Large intestine (tissue), 3 donors: Measurements from ENCODE around the gene PDGFA. TPM values are rescaled to one million over a fixed set of nuclear protein-coding genes. Genes with fewer than 3 reads are reported as not detected.

Experiments used
- DNase-seq, 2 donors: peaks; one replicate each; pipeline versions ENCODE4 v3.0.0 to v3.0.0-alpha.2; 2013
- H3K27ac ChIP-seq: one replicate; pipeline ENCODE4 v1.5.1; 2013; ENCODE audit warnings: low read length
- H3K27me3 ChIP-seq: 2 replicates; pipeline ENCODE4 v1.6.1; 2013; ENCODE audit warnings: low read length; ENCODE audit not compliant: control insufficient read depth, insufficient read depth
- H3K36me3 ChIP-seq: 2 replicates; pipeline ENCODE4 v1.6.1; 2013; ENCODE audit warnings: low read length; ENCODE audit not compliant: control insufficient read depth, insufficient read depth
- H3K4me1 ChIP-seq: one replicate; pipeline ENCODE4 v1.6.1; 2013; ENCODE audit warnings: low read length; ENCODE audit not compliant: control insufficient read depth, insufficient read depth
- H3K4me3 ChIP-seq: one replicate; pipeline ENCODE4 v1.5.1; 2013; ENCODE audit warnings: low read length
- H3K9me3 ChIP-seq: one replicate; pipeline ENCODE4 v1.6.1; 2013; ENCODE audit warnings: mild to moderate bottlenecking, low read depth, low read length, moderate library complexity; ENCODE audit not compliant: control insufficient read depth
- WGBS: methylation state at CpG from one replicate; pipeline ENCODE4 v1.1.5; 2013; ENCODE audit warnings: low lambda C conversion rate; ENCODE audit not compliant: insufficient coverage; 5-methylcytosine and 5-hydroxymethylcytosine counted together
- polyA plus RNA-seq: library from polyadenylated mRNA; unstranded; fragments of 120-200 nt; gene quantifications from one replicate; pipeline ENCODE4 v1.2.1, GENCODE V29; 2013

PDGFA gene
- polyA plus RNA-seq, 1 donor, result 104 TPM

DNA sequence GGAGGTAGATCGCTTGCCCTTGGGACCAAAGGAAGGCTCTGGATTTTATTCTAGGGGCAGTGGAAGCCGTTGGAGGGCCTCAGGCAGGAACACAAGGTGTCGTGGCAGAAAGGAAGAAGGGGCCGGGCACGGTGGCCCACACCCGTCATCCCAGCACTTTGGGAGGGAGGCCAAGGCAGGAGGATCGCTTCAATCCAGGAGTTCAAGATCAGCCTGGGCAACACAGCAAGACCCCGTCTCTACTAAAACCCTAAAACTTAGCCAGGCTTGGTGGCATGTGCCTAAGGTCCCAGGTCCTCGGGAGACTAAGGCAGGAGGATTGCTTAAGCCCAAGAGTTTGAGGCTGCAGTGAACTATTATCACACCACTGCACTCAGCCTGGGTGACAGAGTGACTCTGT is 5.2 kb upstream of the PDGFA start:
- Histone ChIP-seq H3K27me3 (peaks cover 28% of the 10 kb centered on the region), H3K9me3 (peaks cover 16% of the 10 kb centered on the region), H3K4me1 (peaks cover 33% of the 10 kb centered on the region), H3K4me3 (no peak overlapping the region), H3K36me3 (no peaks in the 10 kb centered on the region), H3K27ac (no peak overlapping the region)
- DNase-seq, result no peak
- no CpG with 5 or more reads among the region's 9 CpGs for WGBS

DNA sequence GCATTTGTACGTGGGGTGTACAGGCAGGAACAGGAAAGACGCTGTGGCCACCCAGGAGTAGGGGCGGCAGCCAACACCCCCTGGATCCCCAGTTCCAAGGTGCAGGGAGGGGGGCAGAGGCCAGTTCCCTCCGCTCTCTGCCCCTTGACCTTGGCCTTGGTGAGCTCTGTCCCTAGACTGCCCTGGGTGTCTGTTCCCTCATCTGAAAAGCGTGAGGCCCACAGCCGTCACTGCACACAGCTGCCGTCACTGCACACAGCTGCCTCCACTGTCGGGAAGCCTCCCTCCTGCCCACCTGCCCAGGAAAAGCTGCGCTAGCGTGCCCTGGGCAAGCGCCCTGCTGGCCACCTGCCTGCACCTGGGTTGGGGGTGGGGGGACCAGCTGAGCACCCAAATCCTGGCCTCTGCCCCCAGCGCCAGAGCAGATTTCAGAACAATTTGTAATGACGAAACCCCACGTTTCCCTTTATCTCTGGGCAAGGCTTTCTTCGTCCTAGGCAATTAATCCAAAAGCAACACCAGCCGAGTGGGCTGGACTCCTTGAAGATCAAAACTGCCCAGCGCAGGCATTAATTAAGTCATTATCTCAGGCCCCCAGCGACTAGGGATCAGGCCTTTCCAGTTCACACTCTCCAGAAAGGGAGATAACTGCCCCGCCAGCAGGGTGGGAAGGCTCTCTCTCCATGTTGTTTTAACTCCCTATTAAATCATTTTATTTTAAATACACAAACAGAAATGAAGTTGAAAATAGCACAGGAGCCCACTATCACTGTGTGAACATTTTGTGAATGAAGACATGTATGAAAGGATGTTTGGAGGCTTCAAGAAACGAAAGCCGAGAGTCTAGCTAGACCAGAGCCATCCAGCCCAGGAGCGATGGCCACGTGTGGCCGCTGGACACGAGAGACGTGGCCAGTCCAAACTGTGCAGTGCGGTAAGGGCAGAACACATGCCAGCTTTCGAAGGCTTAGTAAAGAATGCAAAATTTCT is 4.0 kb upstream of the PDGFA start:
- Histone ChIP-seq H3K36me3 (no peaks in the 10 kb centered on the region), H3K9me3 (peaks cover 16% of the 10 kb centered on the region), H3K4me3 (peak overlapping the region; percentile 68), H3K27me3 (peaks cover 28% of the 10 kb centered on the region), H3K27ac (peak overlapping the region; percentile 16), H3K4me1 (peaks cover 33% of the 10 kb centered on the region)
- DNase-seq, result peak in 1 of 2 donors; percentile 64
- WGBS, result no CpG with 5 or more reads among the region's 28 CpGs

GRCh38 chr7:522951-523314 is 3.3 kb upstream of the PDGFA start:
- H3K9me3 ChIP-seq, result peaks cover 16% of the 10 kb centered on the region
- peak overlapping the region; percentile 68 for H3K4me3 ChIP-seq
- WGBS, result no CpG with 5 or more reads among the region's 21 CpGs
- H3K27me3 ChIP-seq, result peaks cover 28% of the 10 kb centered on the region
- H3K36me3 ChIP-seq, result no peaks in the 10 kb centered on the region
- peak in 1 of 2 donors; percentile 62 for DNase-seq
- peak overlapping the region; percentile 83 for H3K27ac ChIP-seq
- peaks cover 33% of the 10 kb centered on the region for H3K4me1 ChIP-seq

DNA sequence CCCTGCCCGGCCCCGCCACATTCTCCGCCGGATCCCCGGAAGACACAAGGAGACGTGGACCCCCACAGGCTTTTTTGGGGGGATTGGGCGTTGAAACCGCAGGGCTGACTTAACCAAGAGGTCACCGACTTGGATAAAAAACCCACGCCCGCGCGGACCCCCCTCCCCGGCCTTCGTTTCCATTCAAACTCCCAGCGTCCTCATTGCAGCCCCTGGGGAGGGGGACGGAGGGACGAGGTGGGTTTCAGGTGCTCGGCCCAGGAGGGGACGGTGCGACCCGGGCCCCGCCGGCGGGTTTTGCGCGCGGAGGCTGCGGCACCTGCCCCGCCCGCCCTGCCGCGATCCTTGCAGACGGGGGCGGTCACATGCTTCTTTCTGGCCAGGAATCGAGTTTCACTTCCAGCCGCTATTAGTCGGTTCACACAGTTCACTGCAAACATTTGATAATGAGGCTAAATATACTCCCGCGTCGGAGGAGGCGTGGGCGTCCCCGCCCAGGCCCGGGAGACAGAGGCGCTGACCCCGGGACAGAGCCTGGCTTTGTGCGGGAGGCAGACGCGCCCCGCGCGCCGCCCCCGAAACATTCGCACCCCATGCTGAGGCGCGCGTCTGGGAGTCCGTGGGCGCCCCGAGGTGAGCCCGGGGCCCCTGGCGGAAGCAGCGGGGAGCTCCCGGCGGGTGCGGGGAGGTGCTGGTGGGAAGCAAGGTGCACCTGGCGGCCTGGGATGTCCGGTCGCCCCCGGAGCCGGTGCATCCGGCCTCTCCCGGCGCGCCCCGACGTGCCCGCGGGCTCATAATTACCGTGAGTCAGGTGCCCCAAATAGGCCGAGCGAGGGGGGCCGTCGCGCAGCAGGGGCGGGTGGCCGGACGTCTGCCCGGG is 2.7 kb upstream of the PDGFA start:
- Histone ChIP-seq H3K4me3 (peak overlapping the region; percentile 68), H3K27me3 (peaks cover 28% of the 10 kb centered on the region)
- no CpG with 5 or more reads among the region's 91 CpGs for WGBS

GRCh38 chr7:521221-522070 is 1.8 kb upstream of the PDGFA start:
- no CpG with 5 or more reads among the region's 72 CpGs for WGBS
- peak overlapping the region; percentile 68 for H3K4me3 ChIP-seq
- H3K36me3 ChIP-seq, result no peaks in the 10 kb centered on the region
- peaks cover 28% of the 10 kb centered on the region for H3K27me3 ChIP-seq
- H3K27ac ChIP-seq, result peak overlapping the region; percentile 93
- H3K4me1 ChIP-seq, result peaks cover 33% of the 10 kb centered on the region
- DNase-seq, result peak; percentile 61 to 75
- H3K9me3 ChIP-seq, result peaks cover 16% of the 10 kb centered on the region

More for the DNA sequence above, 2.7 kb upstream of the PDGFA start:
- peak; percentile 78 to 93 for DNase-seq
- Histone ChIP-seq H3K27ac (peak overlapping the region; percentile 83), H3K4me1 (peaks cover 33% of the 10 kb centered on the region), H3K9me3 (peaks cover 16% of the 10 kb centered on the region), H3K36me3 (no peaks in the 10 kb centered on the region)

DNA sequence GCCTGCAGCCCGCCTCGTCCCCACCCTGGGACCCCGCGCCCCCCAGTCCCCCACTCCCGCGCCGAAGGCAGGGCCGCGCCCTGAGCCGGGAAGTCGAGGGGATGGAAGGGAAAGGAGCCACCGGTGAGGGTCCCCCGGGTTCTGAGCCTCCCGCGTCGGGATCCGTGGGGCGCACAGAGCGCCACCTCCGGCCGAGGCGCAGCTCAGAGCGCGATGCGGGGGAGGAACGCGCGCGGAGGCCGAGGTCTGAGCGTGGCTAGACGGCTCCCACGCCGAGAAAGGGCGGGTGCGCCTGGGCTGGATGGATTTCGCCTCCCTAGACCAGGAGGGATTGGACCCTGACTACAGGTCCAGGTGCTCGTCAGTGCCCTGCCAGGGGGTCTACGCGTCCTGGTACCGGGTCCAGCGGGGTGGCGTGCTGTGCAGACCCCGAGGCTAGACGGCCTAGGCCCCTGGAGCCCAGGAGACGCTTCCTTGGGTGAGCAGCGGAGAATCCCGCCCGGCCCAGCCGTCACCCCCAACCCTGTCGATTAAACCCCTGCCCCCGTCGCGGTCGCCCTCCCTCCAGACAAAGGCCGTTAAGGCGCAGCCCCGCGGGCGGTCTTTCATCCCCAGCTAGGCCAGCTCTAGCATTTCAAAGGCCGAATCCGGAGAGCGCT is 986 bp upstream of the PDGFA start:
- Histone ChIP-seq H3K4me3 (peak overlapping the region; percentile 68), H3K36me3 (peaks cover 2% of the 10 kb centered on the region), H3K27me3 (peaks cover 28% of the 10 kb centered on the region), H3K4me1 (peaks cover 36% of the 10 kb centered on the region), H3K27ac (peak overlapping the region; percentile 93), H3K9me3 (peaks cover 16% of the 10 kb centered on the region)
- WGBS, result no CpG with 5 or more reads among the region's 63 CpGs
- peak in 1 of 2 donors; percentile 77 for DNase-seq

- Histone ChIP-seq H3K36me3 (peaks cover 17% of the 10 kb centered on the region), H3K4me1 (peaks cover 51% of the 10 kb centered on the region), H3K27me3 (peaks cover 28% of the 10 kb centered on the region), H3K4me3 (peak overlapping the region; percentile 87), H3K27ac (peak overlapping the region; percentile 96), H3K9me3 (peaks cover 16% of the 10 kb centered on the region)
- WGBS, result no CpG with 5 or more reads among the region's 93 CpGs
- DNase-seq, result peak; percentile 83 to 88
Observed at GRCh38 chr7:518630-519483, 789 bp downstream of the PDGFA start.

DNA sequence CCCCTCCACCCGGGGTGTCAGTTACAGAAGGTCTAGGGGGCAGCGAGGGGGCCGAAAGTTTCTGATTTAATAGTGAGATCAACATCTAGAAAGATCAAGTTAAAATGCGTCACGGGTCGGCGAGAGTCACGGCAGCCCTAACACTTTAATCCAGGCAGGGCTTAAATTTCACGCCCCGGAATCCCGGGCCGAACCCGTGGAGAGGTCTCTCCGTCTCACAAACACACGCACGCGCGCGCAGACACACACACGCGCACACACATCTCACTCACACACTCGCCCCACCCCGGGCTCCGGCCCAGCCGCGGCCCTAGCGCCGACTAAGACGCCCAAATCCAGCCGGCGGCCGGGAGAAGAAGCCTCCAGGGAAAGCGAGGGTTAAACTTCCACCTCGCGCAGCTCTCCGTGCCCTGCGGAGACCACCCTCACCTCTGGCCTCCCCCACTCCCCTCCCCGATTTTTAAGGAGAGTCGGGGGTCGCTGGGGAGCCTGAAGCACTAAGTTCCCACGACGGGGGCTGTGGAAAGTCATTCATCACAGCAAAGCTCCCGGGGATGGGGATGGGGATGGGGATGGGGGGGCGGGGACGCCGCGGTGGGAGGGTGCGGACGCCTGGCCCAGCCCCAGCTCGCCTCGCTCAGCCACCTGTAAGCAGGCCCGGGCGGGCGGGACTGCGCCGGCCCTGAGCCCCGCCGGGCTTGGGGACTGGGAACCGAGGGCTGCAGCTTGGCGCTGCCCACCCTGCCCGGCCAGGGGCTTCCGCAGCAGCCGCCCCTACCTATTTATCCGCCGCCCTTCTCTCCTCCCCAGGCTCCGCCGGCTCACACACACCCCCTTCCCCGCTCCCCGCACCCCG is 1.6 kb downstream of the PDGFA start:
- Histone ChIP-seq H3K9me3 (peaks cover 16% of the 10 kb centered on the region), H3K4me1 (peaks cover 51% of the 10 kb centered on the region), H3K27me3 (peaks cover 25% of the 10 kb centered on the region), H3K27ac (peak overlapping the region; percentile 96), H3K36me3 (peaks cover 24% of the 10 kb centered on the region), H3K4me3 (peak overlapping the region; percentile 87)
- WGBS, result no CpG with 5 or more reads among the region's 70 CpGs
- DNase-seq, result peak in 1 of 2 donors; percentile 75
